Skeletal muscle satellite cell (primary cell): ENCODE measurements around the gene CAND2.
"Not testable (repeated sequence)": the region's sequence is repeated elsewhere in the genome, so short reads cannot be mapped to it uniquely, and the experiment has no call there.

Experiments
- H3K27me3 ChIP-seq: 2 replicates; pipeline ENCODE4 v1.7.0; 2013; ENCODE audit warnings: low read length; ENCODE audit not compliant: control insufficient read depth, insufficient read depth
- H3K36me3 ChIP-seq: 2 replicates; pipeline ENCODE4 v1.7.0; 2013; ENCODE audit warnings: mild to moderate bottlenecking, control low read depth, low read length; ENCODE audit not compliant: insufficient read depth
- H3K4me1 ChIP-seq: 2 replicates; pipeline ENCODE4 v1.7.0; 2013; ENCODE audit warnings: low read length; ENCODE audit not compliant: control insufficient read depth, insufficient read depth
- H3K4me2 ChIP-seq: 2 replicates; pipeline ENCODE4 v1.7.0; 2013; ENCODE audit warnings: mild to moderate bottlenecking, low read length
- H3K4me3 ChIP-seq: 2 replicates; pipeline ENCODE4 v1.7.0; 2013; ENCODE audit warnings: low read length
- H3K9ac ChIP-seq: 2 replicates; pipeline ENCODE4 v1.7.0; 2013; ENCODE audit warnings: mild to moderate bottlenecking, low read depth, low read length, moderate library complexity
- H3K9me3 ChIP-seq: replicated peaks from 2 replicates; pipeline ENCODE4 v1.7.0; 2013; ENCODE audit warnings: mild to moderate bottlenecking, control low read depth, low read length

Gene CAND2

DNA sequence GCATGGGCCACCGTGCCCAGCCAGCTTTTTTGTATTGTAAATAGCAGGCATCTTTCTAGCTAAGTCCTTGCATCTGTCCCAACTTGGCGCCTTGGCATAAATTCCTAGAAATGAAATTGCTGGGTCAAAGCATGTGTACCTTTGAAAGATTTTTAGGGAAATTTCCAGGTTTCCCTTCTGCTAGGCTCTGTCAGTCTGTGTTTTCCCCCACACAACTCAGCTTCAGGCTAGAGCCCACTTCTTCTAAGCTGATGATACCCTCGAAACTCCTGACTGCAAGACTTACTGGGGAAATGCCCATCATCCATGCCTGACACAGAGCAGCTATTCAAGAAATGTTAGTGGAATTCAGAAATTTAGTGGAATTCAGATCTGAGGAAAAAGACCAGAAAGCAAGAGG lies 55.7 kb downstream of the CAND2 start:
- Histone ChIP-seq H3K9me3 (no peaks in the 10 kb centered on the region), H3K4me3 (no peak overlapping the region), H3K27me3 (peaks cover 52% of the 10 kb centered on the region)

DNA sequence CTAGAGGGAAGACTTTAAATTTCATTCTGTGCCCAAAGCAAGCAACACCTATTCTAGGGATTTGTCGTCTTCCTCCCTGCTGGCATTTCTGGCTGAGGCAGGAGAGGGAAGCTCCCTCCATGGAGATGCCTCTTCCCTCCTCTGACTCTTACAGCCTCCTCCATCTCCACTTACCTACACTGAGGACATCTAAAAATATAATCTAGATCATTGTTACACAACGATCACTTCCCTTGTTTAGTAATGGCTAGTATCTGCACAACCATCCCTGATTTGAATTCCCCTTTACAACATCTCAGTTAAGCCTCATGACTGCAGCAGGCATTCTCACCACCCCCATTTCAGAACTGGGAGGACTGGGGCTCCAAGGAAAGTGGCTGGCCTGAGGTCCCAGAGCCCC lies 57.4 kb downstream of the CAND2 start:
- H3K4me3 ChIP-seq, H3K4me2 ChIP-seq, H3K36me3 ChIP-seq, H3K9ac ChIP-seq, H3K9me3 ChIP-seq, H3K4me1 ChIP-seq: not testable (repeated sequence)
- peaks cover 62% of the 10 kb centered on the region for H3K27me3 ChIP-seq

More for the DNA sequence above, 55.7 kb downstream of the CAND2 start:
- H3K4me2 ChIP-seq, result no peak overlapping the region
- H3K36me3 ChIP-seq, result no peaks in the 10 kb centered on the region
- no peaks in the 10 kb centered on the region for H3K4me1 ChIP-seq
- no peak overlapping the region for H3K9ac ChIP-seq

GRCh38 chr3:12854565-12854964 lies 58.1 kb downstream of the CAND2 start:
- H3K4me3 ChIP-seq, result no peak overlapping the region
- no peak overlapping the region for H3K4me2 ChIP-seq
- no peaks in the 10 kb centered on the region for H3K4me1 ChIP-seq
- peaks cover 62% of the 10 kb centered on the region for H3K27me3 ChIP-seq
- no peak overlapping the region for H3K9ac ChIP-seq
- H3K36me3 ChIP-seq, result no peaks in the 10 kb centered on the region
- no peaks in the 10 kb centered on the region for H3K9me3 ChIP-seq

GRCh38 chr3:12856626-12857025 lies 60.1 kb downstream of the CAND2 start:
- Histone ChIP-seq H3K9ac (no peak overlapping the region), H3K9me3 (no peaks in the 10 kb centered on the region), H3K4me1 (no peaks in the 10 kb centered on the region), H3K27me3 (peaks cover 64% of the 10 kb centered on the region), H3K4me2 (no peak overlapping the region), H3K4me3 (no peak overlapping the region), H3K36me3 (no peaks in the 10 kb centered on the region)

DNA sequence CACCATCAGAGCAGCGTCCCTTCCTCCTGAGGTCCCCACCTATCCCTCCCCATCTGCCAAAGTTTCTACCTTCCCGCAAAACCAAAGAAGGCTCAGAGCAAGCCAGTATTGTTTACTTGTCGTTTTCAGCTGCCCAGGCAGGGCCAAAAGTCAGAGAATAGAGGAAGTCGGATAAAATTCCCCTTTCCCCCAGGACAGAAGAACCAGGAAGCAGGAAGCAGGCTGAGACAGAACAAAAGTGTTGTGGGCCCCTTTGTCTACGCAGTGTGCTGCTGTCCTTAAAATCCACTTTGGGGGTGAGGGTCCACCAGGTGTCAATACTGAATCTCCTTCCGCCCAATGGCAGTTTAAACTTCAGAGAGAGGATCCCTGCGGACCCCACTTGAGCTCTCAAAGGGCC lies 63.4 kb downstream of the CAND2 start:
- no peaks in the 10 kb centered on the region for H3K36me3 ChIP-seq
- no peak overlapping the region for H3K4me2 ChIP-seq
- H3K27me3 ChIP-seq, result peaks cover 49% of the 10 kb centered on the region
- H3K9ac ChIP-seq, result no peak overlapping the region
- no peaks in the 10 kb centered on the region for H3K9me3 ChIP-seq
- H3K4me1 ChIP-seq, result no peaks in the 10 kb centered on the region
- no peak overlapping the region for H3K4me3 ChIP-seq

GRCh38 chr3:12861611-12862010 lies 65.1 kb downstream of the CAND2 start:
- Histone ChIP-seq H3K36me3 (no peaks in the 10 kb centered on the region), H3K9ac (no peak overlapping the region), H3K9me3 (peaks cover 8% of the 10 kb centered on the region), H3K27me3 (peaks cover 34% of the 10 kb centered on the region), H3K4me2 (no peak overlapping the region), H3K4me1 (no peaks in the 10 kb centered on the region), H3K4me3 (no peak overlapping the region)

- Histone ChIP-seq H3K9ac (no peak overlapping the region), H3K4me2 (no peak overlapping the region), H3K4me3 (no peak overlapping the region), H3K9me3 (peaks cover 8% of the 10 kb centered on the region), H3K4me1 (no peaks in the 10 kb centered on the region), H3K27me3 (peaks cover 26% of the 10 kb centered on the region), H3K36me3 (no peaks in the 10 kb centered on the region)
Observed at GRCh38 chr3:12862387-12862786, 65.9 kb downstream of the CAND2 start.

GRCh38 chr3:12865271-12865670 lies 68.8 kb downstream of the CAND2 start:
- H3K36me3 ChIP-seq, result no peaks in the 10 kb centered on the region
- no peak overlapping the region for H3K4me2 ChIP-seq
- no peak overlapping the region for H3K4me3 ChIP-seq
- peaks cover 13% of the 10 kb centered on the region for H3K27me3 ChIP-seq
- no peak overlapping the region for H3K9ac ChIP-seq
- no peaks in the 10 kb centered on the region for H3K4me1 ChIP-seq
- peaks cover 8% of the 10 kb centered on the region for H3K9me3 ChIP-seq

- H3K4me3 ChIP-seq, result no peak overlapping the region
- peaks cover 12% of the 10 kb centered on the region for H3K4me1 ChIP-seq
- no peak overlapping the region for H3K9ac ChIP-seq
- H3K36me3 ChIP-seq, result no peaks in the 10 kb centered on the region
- H3K27me3 ChIP-seq, result peaks cover 7% of the 10 kb centered on the region
- peaks cover 8% of the 10 kb centered on the region for H3K9me3 ChIP-seq
- no peak overlapping the region for H3K4me2 ChIP-seq
Observed at GRCh38 chr3:12866836-12867235, 70.4 kb downstream of the CAND2 start.

DNA sequence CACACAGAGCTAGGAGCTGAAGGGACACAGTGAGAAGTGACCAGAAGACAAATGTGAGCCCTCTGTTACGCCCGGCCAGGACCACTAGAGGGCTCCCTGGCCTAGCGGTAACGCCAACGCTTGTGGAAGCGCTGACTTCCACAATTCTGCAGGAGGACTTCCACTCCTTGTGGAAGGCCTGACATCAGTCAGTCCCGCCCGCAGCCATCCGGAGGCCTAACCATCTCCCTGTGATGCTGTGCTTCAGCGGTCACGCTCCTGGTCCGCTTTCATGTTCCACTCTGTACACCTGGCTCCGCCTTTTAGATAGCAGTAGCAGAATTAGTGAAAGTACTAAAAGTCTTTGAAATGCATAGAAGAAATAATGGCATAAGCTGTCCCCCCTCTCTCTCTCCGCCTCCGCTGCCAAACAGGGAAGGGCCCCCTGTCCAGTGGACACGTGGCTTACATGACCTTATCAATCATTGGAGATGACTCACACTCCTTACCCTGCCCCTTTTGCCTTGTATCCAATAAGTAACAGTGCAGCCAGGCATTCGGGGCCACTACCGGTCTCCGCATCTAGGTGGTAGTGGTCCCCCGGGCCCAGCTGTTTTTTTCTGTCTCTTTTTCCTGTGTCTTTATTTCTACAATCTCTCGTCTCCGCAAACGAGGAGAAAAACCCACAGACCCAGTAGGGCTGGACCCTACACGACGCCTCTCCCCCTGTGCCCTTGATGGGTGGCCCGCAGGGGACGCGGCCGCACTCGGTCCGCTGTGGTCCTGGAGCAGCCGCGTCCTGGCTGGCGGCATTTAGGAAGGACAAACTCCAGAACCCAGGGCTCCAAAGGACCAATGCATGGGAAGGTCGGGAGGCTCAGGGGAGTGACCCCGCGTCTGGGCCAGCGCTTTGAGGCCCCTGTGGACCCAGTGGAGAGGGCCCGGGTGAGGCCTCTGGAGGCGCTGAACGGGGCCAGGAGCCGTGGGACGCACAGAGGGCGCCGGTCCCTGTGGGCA lies 71.9 kb downstream of the CAND2 start:
- H3K4me2 ChIP-seq, result no peak overlapping the region
- H3K9me3 ChIP-seq, result peaks cover 8% of the 10 kb centered on the region
- H3K9ac ChIP-seq, result no peak overlapping the region
- H3K4me1 ChIP-seq, result peaks cover 12% of the 10 kb centered on the region
- H3K27me3 ChIP-seq, result no peaks in the 10 kb centered on the region
- H3K36me3 ChIP-seq, result no peaks in the 10 kb centered on the region
- H3K4me3 ChIP-seq, result no peak overlapping the region

GRCh38 chr3:12869035-12869621 lies 72.6 kb downstream of the CAND2 start:
- Histone ChIP-seq H3K9me3 (peaks cover 8% of the 10 kb centered on the region), H3K4me3 (no peak overlapping the region), H3K27me3 (no peaks in the 10 kb centered on the region), H3K4me2 (no peak overlapping the region), H3K4me1 (peaks cover 12% of the 10 kb centered on the region), H3K9ac (no peak overlapping the region), H3K36me3 (no peaks in the 10 kb centered on the region)
